ENCODE measurements around the gene SSX2.
"Not testable (repeated sequence)": the region's sequence is repeated elsewhere in the genome, so short reads cannot be mapped to it uniquely, and the experiment has no call there.

The SSX2 gene

DNA sequence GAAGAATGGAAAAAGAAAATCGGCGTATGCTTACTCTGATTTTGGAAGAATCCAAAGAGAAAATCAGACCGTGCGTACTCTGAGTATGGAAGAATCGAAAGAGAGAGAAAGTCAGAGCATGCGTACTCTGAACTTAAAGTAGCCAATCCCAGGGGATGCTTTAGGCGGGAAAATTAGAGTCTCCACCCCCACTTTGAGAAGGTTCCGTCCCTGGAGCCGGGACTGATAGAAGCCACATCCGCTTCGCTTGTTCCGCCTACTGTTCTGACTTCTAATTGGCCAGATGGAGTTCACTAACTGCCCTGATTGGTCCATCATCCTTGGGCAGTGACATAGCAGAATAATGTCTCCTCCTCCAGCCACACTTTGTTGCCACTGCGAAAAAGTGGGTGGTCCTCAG is at the start of gene SSX2:
TSS of gene SSX2 (minus strand) at position 101 of the 400 bp plus-strand sequence. CDS start 1,429 bp downstream, outside the sequence.
- DNase-seq (ENCODE audit: low read depth, low spot score), result not testable (repeated sequence)

DNA sequence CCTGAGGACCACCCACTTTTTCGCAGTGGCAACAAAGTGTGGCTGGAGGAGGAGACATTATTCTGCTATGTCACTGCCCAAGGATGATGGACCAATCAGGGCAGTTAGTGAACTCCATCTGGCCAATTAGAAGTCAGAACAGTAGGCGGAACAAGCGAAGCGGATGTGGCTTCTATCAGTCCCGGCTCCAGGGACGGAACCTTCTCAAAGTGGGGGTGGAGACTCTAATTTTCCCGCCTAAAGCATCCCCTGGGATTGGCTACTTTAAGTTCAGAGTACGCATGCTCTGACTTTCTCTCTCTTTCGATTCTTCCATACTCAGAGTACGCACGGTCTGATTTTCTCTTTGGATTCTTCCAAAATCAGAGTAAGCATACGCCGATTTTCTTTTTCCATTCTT is 44.0 kb upstream of the SSX2 start, which contains the start of gene SSX2B:
TSS of gene SSX2B (plus strand) at position 301 of the 400 bp plus-strand sequence. CDS start 1,429 bp downstream, outside the sequence.
- not testable (repeated sequence) for DNase-seq (ENCODE audit: low read depth, low spot score)

GRCh38 chrX:52692034-52692433 is 14.9 kb downstream of the SSX2 start:
- not testable (repeated sequence) for DNase-seq (ENCODE audit: low read depth, low spot score)

DNA sequence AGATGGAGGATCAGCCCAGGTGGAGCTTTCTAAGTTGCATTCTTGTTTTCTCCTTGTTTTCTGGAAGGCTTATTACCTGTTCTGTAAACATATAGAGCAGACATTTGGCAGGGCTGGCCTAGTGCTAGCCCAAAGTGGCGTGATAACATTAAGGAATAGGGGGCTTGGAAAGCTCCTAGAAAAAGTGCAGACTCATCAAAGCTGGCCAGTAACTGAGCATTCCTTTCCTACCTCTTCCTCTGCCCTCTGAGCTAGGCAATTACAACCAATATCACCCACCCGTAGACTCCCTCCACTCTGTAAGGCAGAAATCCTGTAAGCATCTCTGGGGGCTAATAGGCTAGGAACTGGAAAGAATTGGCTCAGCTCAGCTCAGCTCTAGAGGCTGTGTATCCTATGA is 44.8 kb downstream of the SSX2 start:
- DNase-seq (ENCODE audit: low read depth, low spot score), result not testable (repeated sequence)

- not testable (repeated sequence) for DNase-seq (ENCODE audit: low read depth, low spot score)
Observed at GRCh38 chrX:52655475-52655874, 51.5 kb downstream of the SSX2 start.

DNA sequence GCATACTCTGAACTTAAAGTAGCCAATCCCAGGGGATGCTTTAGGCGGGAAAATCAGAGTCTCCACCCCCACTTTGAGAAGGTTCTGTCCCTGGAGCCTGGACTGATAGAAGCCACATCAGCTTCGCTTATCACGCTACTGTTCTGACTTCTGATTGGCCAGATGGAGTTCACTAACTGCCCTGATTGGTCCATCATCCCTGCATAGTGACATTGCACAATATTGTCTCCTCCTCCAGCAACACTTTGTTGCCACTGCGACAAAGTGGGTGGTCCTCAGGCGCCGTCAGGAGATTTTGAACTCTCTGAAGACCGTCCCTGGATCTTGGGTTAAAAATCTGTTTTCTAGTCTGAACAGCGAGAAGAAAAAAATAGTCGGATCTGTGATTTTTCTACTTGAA is 52.2 kb downstream of the SSX2 start, which contains the start of gene SSX7:
TSS of gene SSX7 (minus strand) at position 101 of the 400 bp plus-strand sequence. CDS start 1,428 bp downstream, outside the sequence.
- not testable (repeated sequence) for DNase-seq (ENCODE audit: low read depth, low spot score)

GRCh38 chrX:52650676-52651075 is 56.3 kb downstream of the SSX2 start:
- not testable (repeated sequence) for DNase-seq (ENCODE audit: low read depth, low spot score)

DNA sequence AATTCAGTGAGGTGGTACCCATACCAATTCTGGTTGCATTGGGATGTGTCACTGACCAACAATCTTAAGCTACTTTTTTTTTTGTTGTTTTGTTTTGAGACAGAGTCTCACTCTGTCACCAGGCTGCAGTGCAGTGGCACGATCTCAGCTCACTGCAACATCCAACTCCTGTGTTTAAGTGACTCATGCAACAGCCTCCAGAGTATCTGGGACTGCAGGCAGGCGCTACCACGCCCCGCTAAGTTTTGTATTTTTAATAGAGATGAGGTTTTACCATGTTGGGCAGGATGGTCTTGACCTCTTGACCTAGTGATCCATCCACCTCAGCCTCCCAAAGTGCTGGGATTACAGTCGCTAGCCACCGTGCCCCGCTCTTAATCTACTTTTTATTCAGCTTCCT is 58.0 kb downstream of the SSX2 start:
- not testable (repeated sequence) for DNase-seq (ENCODE audit: low read depth, low spot score)
